Chondrocyte (in vitro differentiated cells): ENCODE results near the gene EEPD1. TPM values are rescaled to one million over a fixed set of nuclear protein-coding genes. Genes with fewer than 3 reads are reported as not detected.
A peak's percentile ranks its signal among the peaks of the same experiment; 100 is the strongest.
"Not testable (repeated sequence)": the region's sequence is repeated elsewhere in the genome, so short reads cannot be mapped to it uniquely, and the experiment has no call there.

Source experiments
- DNase-seq: peaks from one replicate; pipeline ENCODE4 v3.0.0; 2021; ENCODE audit warnings: mixed read lengths, low spot score
- H3K27ac Mint-ChIP-seq: one replicate; pipeline ENCODE4 v1.8.0; 2021; ENCODE audit warnings: mild to moderate bottlenecking, moderate library complexity, mixed read lengths; ENCODE audit not compliant: unreplicated experiment
- H3K27me3 Mint-ChIP-seq: 2 replicates; pipeline ENCODE4 v1.8.0; 2021; ENCODE audit warnings: low read depth, mixed read lengths
- H3K36me3 Mint-ChIP-seq: 2 replicates; pipeline ENCODE4 v1.8.0; 2021; ENCODE audit warnings: low read depth, mixed read lengths
- H3K4me1 Mint-ChIP-seq: 2 replicates; pipeline ENCODE4 v1.8.0; 2021; ENCODE audit warnings: low read depth, mild to moderate bottlenecking, mixed read lengths
- H3K4me3 Mint-ChIP-seq: one replicate; pipeline ENCODE4 v1.8.0; 2021; ENCODE audit warnings: mild to moderate bottlenecking, moderate library complexity, mixed read lengths; ENCODE audit not compliant: unreplicated experiment
- H3K9me3 Mint-ChIP-seq: 2 replicates; pipeline ENCODE4 v1.8.0; 2021; ENCODE audit warnings: low read depth, mixed read lengths
- CTCF ChIP-seq: fragments of 200-600 bp; sonication (generic); IDR thresholded peaks from 2 replicates; pipeline ENCODE4 v1.5.0; 2021; ENCODE audit warnings: antibody characterized with exemption, mild to moderate bottlenecking, moderate library complexity
- total RNA-seq: library from RNA; stranded (reverse); gene quantifications from 3 replicates; pipeline ENCODE4 v1.2.1, GENCODE V29; 2021

Gene EEPD1
- total RNA-seq, 1 donor from 2014 or later, result 5.8 TPM

- TF ChIP-seq CTCF, result no peak
- peaks cover 14% of the 10 kb centered on the region for H3K4me1 Mint-ChIP-seq
- no peak for DNase-seq
- H3K9me3 Mint-ChIP-seq, result no peaks in the 10 kb centered on the region
- no peaks in the 10 kb centered on the region for H3K36me3 Mint-ChIP-seq
- H3K27ac Mint-ChIP-seq, result no peak overlapping the region
- H3K4me3 Mint-ChIP-seq, result no peak overlapping the region
- peaks cover 2% of the 10 kb centered on the region for H3K27me3 Mint-ChIP-seq
Observed at GRCh38 chr7:36231406-36231805, 78.4 kb downstream of the EEPD1 start.

GRCh38 chr7:36232555-36232954, 79.5 kb downstream of the EEPD1 start:
- H3K4me3 Mint-ChIP-seq, result no peak overlapping the region
- no peak for DNase-seq
- peaks cover 11% of the 10 kb centered on the region for H3K4me1 Mint-ChIP-seq
- no peaks in the 10 kb centered on the region for H3K9me3 Mint-ChIP-seq
- H3K27me3 Mint-ChIP-seq, result peaks cover 2% of the 10 kb centered on the region
- no peaks in the 10 kb centered on the region for H3K36me3 Mint-ChIP-seq
- TF ChIP-seq CTCF, result no peak
- peak overlapping the region; percentile 15 for H3K27ac Mint-ChIP-seq

GRCh38 chr7:36232971-36233550, 80.0 kb downstream of the EEPD1 start:
- peak overlapping the region; percentile 15 for H3K27ac Mint-ChIP-seq
- H3K4me3 Mint-ChIP-seq, result no peak overlapping the region
- H3K9me3 Mint-ChIP-seq, result no peaks in the 10 kb centered on the region
- H3K27me3 Mint-ChIP-seq, result peaks cover 2% of the 10 kb centered on the region
- TF ChIP-seq CTCF, result no peak
- H3K4me1 Mint-ChIP-seq, result peaks cover 11% of the 10 kb centered on the region
- H3K36me3 Mint-ChIP-seq, result no peaks in the 10 kb centered on the region
- no peak for DNase-seq

GRCh38 chr7:36236073-36236472, 83.0 kb downstream of the EEPD1 start:
- no peak overlapping the region for H3K4me3 Mint-ChIP-seq
- no peak for TF ChIP-seq CTCF
- no peaks in the 10 kb centered on the region for H3K9me3 Mint-ChIP-seq
- peaks cover under 1% of the 10 kb centered on the region for H3K27me3 Mint-ChIP-seq
- no peak for DNase-seq
- H3K27ac Mint-ChIP-seq, result no peak overlapping the region
- no peaks in the 10 kb centered on the region for H3K36me3 Mint-ChIP-seq
- peaks cover 11% of the 10 kb centered on the region for H3K4me1 Mint-ChIP-seq

- peaks cover 2% of the 10 kb centered on the region for H3K4me1 Mint-ChIP-seq
- TF ChIP-seq CTCF, result no peak
- no peak overlapping the region for H3K4me3 Mint-ChIP-seq
- no peak for DNase-seq
- H3K36me3 Mint-ChIP-seq, result no peaks in the 10 kb centered on the region
- no peaks in the 10 kb centered on the region for H3K9me3 Mint-ChIP-seq
- H3K27ac Mint-ChIP-seq, result no peak overlapping the region
- H3K27me3 Mint-ChIP-seq, result no peaks in the 10 kb centered on the region
Observed at GRCh38 chr7:36238138-36238537, 85.1 kb downstream of the EEPD1 start.

GRCh38 chr7:36243356-36243755, 90.3 kb downstream of the EEPD1 start:
- H3K36me3 Mint-ChIP-seq, H3K4me3 Mint-ChIP-seq, H3K27ac Mint-ChIP-seq, DNase-seq, H3K27me3 Mint-ChIP-seq, H3K9me3 Mint-ChIP-seq: not testable (repeated sequence)
- peaks cover 13% of the 10 kb centered on the region for H3K4me1 Mint-ChIP-seq

GRCh38 chr7:36244001-36244400, 90.9 kb downstream of the EEPD1 start:
- H3K9me3 Mint-ChIP-seq, DNase-seq, H3K4me3 Mint-ChIP-seq, H3K27me3 Mint-ChIP-seq, H3K27ac Mint-ChIP-seq, H3K36me3 Mint-ChIP-seq: not testable (repeated sequence)
- peaks cover 13% of the 10 kb centered on the region for H3K4me1 Mint-ChIP-seq
